ENCODE results near the gene SRRD.

DNA sequence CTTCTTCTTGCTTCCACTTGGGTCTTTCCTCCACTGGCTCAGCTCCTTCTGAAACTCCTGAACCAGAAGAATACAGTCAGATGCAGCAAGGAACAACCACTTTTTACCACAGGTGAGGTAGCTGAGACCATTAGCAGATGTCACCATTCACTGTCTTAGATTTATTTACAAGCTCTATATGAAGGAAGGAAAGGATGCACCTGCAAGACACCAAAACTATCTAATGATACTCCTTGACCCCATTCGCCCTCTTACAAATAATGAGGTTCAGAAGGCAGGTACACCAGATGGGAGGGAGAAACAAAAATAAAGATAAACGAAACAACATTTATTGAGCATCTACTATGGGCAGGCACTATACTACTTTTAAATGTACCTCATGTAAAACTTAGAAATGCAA, 18.3 kb downstream of the SRRD start:
- TF ChIP-seq, protein P1, sequence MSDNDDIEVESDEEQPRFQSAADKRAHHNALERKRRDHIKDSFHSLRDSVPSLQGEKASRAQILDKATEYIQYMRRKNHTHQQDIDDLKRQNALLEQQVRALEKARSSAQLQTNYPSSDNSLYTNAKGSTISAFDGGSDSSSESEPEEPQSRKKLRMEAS (IDR thresholded peaks at IDR 0.05): no peak
- TF ChIP-seq HDAC6 (IDR thresholded peaks at IDR 0.05; ENCODE audit: low read depth, low read length) (no peak), HDAC2 (IDR thresholded peaks at IDR 0.05; ENCODE audit: borderline replicate concordance in 1 of 2, low read depth in 2 of 2, low read length in 2 of 2) (no peak), TAF1 (IDR thresholded peaks at IDR 0.05; ENCODE audit: low read depth, low read length) (no peak), EZH2 (IDR thresholded peaks at IDR 0.05; ENCODE audit: low read depth, low read length, severe bottlenecking) (no peak), SIRT6 (IDR thresholded peaks at IDR 0.05; ENCODE audit: low read length) (no peak), SRF (IDR thresholded peaks at IDR 0.05; ENCODE audit: low read depth, low read length) (no peak), POLR2A (IDR thresholded peaks at IDR 0.05; ENCODE audit: control extremely low read depth in 1 of 2, low read depth in 2 of 2, low read length in 2 of 2) (no peak), RFX5 (IDR thresholded peaks at IDR 0.05; ENCODE audit: borderline replicate concordance, low read depth, low read length) (no peak), POLR2AphosphoS5 (IDR thresholded peaks at IDR 0.05; ENCODE audit: low read depth, low read length) (no peak), TAF7 (optimal IDR thresholded peaks at IDR 0.05; ENCODE audit: borderline replicate concordance, low read depth, low read length) (no peak)
- TF ChIP-seq, protein P2, sequence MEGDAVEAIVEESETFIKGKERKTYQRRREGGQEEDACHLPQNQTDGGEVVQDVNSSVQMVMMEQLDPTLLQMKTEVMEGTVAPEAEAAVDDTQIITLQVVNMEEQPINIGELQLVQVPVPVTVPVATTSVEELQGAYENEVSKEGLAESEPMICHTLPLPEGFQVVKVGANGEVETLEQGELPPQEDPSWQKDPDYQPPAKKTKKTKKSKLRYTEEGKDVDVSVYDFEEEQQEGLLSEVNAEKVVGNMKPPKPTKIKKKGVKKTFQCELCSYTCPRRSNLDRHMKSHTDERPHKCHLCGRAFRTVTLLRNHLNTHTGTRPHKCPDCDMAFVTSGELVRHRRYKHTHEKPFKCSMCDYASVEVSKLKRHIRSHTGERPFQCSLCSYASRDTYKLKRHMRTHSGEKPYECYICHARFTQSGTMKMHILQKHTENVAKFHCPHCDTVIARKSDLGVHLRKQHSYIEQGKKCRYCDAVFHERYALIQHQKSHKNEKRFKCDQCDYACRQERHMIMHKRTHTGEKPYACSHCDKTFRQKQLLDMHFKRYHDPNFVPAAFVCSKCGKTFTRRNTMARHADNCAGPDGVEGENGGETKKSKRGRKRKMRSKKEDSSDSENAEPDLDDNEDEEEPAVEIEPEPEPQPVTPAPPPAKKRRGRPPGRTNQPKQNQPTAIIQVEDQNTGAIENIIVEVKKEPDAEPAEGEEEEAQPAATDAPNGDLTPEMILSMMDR (IDR thresholded peaks at IDR 0.05; ENCODE audit: control extremely low read depth in 1 of 3, insufficient read depth in 1 of 3, low read depth in 1 of 3, low read length in 3 of 3): no peak
- TF ChIP-seq, protein P3, sequence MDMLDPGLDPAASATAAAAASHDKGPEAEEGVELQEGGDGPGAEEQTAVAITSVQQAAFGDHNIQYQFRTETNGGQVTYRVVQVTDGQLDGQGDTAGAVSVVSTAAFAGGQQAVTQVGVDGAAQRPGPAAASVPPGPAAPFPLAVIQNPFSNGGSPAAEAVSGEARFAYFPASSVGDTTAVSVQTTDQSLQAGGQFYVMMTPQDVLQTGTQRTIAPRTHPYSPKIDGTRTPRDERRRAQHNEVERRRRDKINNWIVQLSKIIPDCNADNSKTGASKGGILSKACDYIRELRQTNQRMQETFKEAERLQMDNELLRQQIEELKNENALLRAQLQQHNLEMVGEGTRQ (IDR thresholded peaks at IDR 0.05; ENCODE audit: low read length): no peak
